Skin epidermis (tissue), 12 donors: ENCODE results near the gene FLRT3.
A peak's percentile ranks its signal among the peaks of the same experiment; 100 is the strongest.

ENCODE experiments used
- H3K27ac ChIP-seq, 21 experiments: fragments of 200-600 bp; sonication (generic) in 11 of 21; one replicate each; pipeline ENCODE4 v1.5.0; 2020; ENCODE audit warnings: mild to moderate bottlenecking in 3 of 21, inconsistent platforms in 2 of 21, moderate library complexity in 2 of 21
- H3K4me3 ChIP-seq, 7 experiments: fragments of 200-600 bp; sonication (generic) in 2 of 7; one replicate each; pipeline ENCODE4 v1.5.0; 2020; ENCODE audit warnings: inconsistent platforms in 2 of 7, mild to moderate bottlenecking in 2 of 7, moderate library complexity in 1 of 7

The FLRT3 gene

GRCh38 chr20:14337400-14338171 lies at the start of gene FLRT3:
FLRT3 (minus strand) TSS chr20:14337612; CDS start chr20:14327506, 10,106 bp downstream.
- H3K27ac ChIP-seq: peak within 1 kb of the TSS in 20 of 21 experiments; percentile 4 to 74 (median 52)
- H3K4me3 ChIP-seq: peak within 1 kb of the TSS; percentile 7 to 47 (median 28)

DNA sequence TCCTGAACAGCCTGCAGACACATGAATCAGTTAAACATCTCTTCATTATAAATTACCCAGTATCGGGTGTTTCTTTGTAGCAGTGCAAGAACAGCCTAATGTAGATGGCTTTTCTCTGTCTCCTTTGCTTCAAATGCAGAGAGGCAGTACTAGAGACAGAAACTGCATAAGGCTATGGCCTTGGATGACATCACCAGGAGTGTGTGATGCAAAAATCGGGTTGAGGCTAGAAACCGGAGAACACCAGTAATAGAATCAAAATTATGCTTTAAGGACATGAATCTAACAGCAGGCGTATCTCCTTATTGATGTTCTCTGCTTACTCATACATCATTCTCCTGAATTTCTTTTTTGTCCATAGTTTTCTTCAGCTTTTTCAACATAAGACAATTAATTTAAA lies 49.3 kb upstream of the FLRT3 start:
- Histone ChIP-seq H3K27ac (no peak overlapping the region), H3K4me3 (no peak overlapping the region)

GRCh38 chr20:14385176-14385740 lies 47.8 kb upstream of the FLRT3 start:
- H3K4me3 ChIP-seq: no peak overlapping the region
- H3K27ac ChIP-seq: no peak overlapping the region

GRCh38 chr20:14384416-14385175 lies 47.2 kb upstream of the FLRT3 start:
- no peak overlapping the region for H3K27ac ChIP-seq
- H3K4me3 ChIP-seq: no peak overlapping the region

DNA sequence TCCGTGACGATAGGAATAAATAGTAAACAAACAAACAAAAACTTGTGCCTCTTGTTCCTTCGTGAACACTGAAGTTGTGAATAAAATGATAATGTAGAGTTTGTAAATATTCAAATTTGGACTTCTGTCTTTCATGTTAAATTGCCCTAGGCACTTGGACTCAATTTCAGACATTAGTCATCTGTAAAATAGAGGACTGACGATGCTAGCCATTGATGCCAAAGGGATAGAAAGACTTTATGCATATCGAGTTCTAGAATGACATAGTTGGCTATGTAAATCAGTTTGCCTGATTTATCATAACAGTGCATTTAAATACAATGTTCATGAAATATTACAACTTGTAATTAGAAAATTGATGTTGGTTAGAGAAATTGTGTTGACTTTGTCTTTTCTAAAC lies 45.9 kb upstream of the FLRT3 start:
- Histone ChIP-seq H3K4me3 (no peak overlapping the region), H3K27ac (no peak overlapping the region)

DNA sequence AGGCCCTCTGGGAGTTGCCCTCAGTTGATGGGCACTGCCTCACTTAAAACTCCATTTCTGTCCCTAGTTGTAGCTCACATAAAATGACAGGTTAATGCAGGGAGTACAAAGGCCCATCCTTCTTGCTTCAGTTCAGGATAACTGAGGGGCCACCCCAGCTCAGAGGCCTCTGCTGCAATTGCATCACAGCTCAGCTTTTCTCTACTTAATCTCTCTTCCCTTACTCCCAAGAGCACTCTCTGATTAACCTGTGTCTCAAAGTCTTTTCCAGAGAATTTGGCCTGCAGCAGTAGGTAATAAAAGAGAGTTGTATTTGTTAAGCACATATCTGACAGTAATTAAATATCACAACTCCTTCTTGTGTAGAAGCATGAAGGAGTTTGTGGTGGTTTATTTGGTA lies 40.9 kb upstream of the FLRT3 start:
- Histone ChIP-seq H3K4me3 (no peak overlapping the region), H3K27ac (no peak overlapping the region)

DNA sequence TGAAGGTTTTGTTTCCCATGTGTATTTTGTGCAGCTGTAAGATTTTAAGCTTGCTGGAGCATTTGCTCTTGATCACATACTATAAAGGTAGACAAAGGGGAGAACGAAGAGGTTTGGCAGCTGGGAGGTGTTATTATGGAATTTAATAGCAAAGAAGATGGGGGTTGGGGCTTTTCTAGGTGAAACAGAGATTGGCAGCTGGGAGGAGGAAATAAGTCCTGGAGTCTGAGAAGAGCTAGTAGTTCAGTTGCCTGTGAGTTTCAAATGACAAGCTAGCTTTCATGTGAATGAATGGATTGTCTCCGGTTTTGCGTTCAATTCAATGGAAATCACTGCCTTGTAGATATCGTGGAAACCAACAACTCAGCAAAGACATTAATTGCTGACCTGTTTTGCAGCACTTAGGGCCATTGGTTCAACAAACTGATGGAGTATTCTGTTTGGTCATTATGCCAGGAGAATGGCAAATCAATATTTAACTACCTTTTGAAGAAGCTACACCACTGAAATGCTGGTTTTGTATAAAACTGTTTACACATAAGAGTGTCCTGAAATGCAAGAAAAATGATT lies 38.1 kb upstream of the FLRT3 start:
- Histone ChIP-seq H3K4me3 (no peak overlapping the region), H3K27ac (no peak overlapping the region)

DNA sequence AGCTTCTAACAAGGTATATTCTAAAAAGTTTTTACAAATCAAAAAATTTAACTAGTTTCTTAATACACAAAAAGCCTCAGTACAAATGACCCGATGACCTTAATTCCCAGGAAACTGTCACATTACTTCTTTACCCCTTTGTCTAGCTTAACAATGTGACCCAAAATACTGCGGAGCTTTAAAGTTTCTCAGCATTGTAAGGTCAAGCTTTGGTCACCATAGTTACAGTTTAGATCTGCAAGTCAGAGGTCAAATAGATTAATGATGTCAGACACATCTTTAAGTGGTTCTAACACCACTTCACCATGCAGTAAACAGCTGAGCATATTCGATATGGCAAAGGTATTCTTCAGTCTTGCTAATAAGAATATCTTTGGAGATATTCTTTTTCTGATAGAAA lies 36.8 kb upstream of the FLRT3 start:
- Histone ChIP-seq H3K27ac (no peak overlapping the region), H3K4me3 (no peak overlapping the region)

DNA sequence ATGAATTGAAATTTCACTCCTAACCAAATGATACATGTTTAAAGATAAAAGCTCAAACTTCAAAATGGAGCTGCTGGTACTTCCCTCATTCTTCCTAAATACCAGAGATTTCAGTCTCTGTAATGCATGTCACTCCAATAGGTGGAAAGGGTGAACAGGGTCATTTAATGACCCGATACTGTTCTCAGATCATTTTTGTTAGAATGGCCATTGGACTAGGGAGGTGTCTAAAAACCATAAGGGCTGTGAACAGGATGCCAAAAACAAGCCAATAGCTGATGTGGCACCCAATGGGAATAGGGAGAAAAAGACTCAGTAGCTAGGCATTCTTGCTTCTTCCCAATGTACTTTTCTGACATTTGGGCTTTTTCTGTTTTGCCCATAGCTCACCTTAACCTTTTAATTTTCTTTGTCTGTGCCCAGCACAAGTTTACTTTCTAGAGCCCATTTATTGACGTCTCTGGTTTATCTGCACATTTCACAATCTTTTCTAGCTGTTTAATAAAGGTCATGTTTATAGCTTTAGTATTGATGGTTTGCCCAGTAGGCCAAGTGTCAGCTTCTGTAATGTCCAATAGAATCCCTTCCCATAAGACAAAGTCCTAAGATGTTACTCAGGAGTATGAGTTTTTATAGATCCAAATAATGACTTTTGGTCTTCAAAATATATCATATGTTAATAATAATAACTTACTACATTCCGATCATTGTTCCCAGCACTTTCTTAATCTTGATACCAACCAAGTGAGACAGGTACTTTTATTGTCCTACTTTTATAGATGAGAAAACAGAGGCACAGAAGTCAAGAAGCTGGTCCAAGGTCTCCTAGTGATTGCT lies 24.3 kb upstream of the FLRT3 start:
- H3K27ac ChIP-seq: no peak overlapping the region

GRCh38 chr20:14360416-14360815 lies 23.0 kb upstream of the FLRT3 start:
- Histone ChIP-seq H3K27ac (no peak overlapping the region), H3K4me3 (no peak overlapping the region)

More for the DNA sequence above, 24.3 kb upstream of the FLRT3 start:
- H3K4me3 ChIP-seq: no peak overlapping the region

DNA sequence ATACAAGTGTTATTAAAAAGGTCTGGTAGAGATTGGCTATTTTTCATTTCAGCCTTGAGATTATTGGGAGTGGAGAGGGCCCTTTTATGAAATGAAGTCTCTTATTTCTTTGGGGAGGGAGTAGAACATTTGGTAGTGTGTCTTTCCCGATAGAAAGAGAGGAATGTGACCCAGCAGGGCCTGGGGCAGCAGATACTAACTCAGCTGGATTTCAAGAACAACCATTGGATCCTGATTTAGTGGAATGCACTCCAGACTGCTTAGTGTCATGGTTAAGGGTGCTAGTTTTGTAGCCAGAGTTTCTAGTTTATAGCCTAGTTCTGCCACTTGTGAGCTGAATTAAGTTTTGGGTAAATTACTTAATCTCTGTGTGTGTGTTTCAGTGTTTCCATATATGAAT lies 18.4 kb upstream of the FLRT3 start:
- no peak overlapping the region for H3K27ac ChIP-seq
- H3K4me3 ChIP-seq: no peak overlapping the region

DNA sequence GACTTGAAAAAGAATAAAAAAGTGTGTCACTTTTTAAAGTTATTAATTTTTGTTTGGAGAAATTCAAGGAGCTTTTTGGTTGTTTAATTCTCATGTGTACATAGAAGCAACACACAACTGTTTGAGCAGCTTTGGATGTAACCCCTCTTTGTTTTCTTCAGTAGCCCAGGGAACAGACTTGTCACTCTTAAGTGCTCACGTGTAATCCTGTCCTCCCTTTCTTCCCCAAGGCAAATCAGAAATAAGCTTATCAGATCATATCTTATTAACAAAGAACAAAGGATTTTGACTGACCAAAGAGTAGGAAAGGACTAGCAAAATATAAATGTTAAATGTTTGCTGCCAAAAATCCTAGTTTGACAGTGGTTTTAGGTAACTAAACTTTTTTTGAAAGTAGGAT lies 7.3 kb upstream of the FLRT3 start:
- H3K27ac ChIP-seq: no peak overlapping the region
- no peak overlapping the region for H3K4me3 ChIP-seq

DNA sequence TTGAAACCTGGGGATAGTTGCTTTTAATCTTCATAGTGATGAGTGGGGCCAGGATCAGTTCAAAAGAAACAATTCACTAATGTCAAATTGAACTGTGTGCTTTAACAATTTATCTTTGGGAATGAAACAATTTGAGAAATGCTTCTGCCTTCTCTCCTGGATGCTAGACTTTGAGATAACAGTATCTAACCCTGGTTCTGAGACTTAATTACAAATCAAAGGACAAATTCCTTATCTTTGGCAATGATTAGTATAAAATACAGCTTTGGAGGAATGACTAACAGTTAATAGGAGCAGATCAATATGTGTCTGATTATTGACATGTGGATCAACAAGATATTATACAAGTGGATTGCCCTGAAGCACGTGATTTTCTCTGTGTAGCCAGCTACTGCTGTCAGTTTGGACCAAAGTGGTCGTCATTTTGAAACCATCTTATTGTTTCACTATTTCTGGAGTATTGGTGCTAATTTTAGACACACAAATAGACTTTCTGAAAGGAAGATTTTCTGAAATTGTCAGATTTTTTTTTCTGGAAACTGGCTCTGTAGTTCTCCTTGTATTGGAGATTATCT lies 6.2 kb upstream of the FLRT3 start:
- Histone ChIP-seq H3K4me3 (no peak overlapping the region), H3K27ac (no peak overlapping the region)

DNA sequence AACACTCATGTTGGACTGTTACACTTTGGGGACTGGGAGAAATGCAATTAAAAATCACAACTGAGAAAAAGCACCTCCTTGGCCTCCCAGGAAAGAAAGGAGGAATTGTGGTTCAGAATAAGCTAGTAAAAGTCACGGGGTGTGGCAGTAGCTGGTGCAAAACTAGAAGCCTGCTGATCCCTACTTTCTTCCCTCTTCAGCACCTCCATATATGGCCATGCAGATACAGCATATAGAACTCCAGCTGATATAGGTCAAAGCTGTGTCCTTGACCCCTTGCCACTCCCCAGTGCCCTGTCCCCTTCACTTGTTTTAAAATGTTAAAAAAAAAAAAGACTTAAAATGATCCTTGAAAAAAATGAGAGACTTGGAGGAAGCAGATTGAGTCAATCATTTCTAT lies 5.5 kb upstream of the FLRT3 start:
- Histone ChIP-seq H3K27ac (no peak overlapping the region), H3K4me3 (no peak overlapping the region)

GRCh38 chr20:14341801-14342200 lies 4.4 kb upstream of the FLRT3 start:
- H3K27ac ChIP-seq: no peak overlapping the region

DNA sequence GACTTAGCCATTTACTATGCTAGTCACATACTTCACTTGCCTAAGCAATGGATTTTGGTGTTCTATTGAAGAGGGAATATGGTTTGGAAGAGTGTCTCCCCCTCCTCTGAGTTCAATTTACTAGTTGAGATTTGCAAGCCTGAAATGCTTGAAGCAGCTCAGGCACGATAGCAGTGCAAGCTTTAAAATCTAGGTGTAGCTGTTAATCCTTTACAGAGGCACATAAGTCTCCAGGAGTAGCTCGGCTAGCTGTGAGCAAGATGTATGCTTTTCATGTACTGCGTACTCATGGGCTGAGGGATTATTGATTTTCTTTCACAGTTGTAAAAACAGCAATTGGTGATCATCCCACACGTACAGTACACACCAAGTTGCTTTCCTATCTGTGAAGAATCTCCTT lies 726 bp downstream of the FLRT3 start:
- peak overlapping the region in 18 of 21 experiments; percentile 4 to 74 (median 56) for H3K27ac ChIP-seq
- peak overlapping the region; percentile 7 to 47 (median 28) for H3K4me3 ChIP-seq

More at GRCh38 chr20:14341801-14342200, 4.4 kb upstream of the FLRT3 start:
- H3K4me3 ChIP-seq: no peak overlapping the region

DNA sequence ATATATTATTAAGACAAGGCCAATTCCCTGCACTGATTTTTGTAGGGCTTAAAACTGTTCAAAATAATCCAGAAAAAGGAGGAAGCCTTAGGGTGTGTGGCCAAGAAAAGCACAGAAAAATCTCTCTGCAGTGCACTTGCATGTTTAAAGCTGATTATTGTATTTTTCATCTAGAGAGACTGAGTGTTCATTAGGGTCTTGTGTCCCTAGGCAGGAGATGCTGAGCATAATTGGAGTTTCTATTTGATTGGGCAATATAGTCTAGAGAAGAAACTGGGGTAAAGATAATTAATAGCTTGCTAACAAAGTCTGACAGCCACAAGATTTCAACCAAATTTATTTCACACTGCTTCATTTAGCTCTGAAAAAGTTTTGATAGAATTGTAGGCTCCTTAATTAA lies 2.4 kb downstream of the FLRT3 start:
- Histone ChIP-seq H3K4me3 (peak overlapping the region in 4 of 7 experiments; percentile 18 to 47 (median 26)), H3K27ac (peak overlapping the region in 6 of 21 experiments; percentile 15 to 29 (median 22))

DNA sequence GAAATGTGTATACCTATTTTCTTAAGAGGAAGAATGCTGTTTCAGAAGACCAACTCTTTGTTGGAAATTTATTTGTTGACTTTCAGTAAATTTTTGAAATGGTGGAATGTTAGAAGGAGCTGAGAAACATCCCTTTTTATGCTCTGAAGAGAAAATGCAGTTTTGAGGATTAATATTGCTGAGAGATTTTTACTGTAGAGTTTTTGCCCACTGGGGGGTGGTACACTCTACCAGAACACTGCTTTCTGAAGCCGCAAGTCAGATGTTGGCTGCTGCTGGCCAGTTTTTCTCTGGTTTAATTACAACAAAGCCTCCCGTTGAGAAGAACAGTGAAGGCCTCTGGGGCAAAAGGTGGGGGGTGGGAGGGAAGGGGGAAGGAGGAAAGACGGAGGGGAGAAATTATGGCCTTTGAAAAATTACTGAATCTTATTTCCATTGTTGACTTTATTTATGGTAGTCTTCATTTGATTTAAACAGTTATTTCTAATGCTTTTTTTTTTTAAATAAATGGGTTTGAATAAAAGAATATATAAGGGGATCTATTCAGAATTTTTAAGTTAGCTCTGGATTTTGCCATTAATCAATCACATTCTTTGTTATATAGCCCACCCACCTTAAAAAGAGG lies 3.0 kb downstream of the FLRT3 start:
- H3K4me3 ChIP-seq: peak overlapping the region in 2 of 7 experiments; percentile 30 to 47
- H3K27ac ChIP-seq: peak overlapping the region in 2 of 21 experiments; percentile 19 to 24

GRCh38 chr20:14333721-14334120 lies 3.7 kb downstream of the FLRT3 start:
- Histone ChIP-seq H3K4me3 (peak overlapping the region in 1 of 7 experiments; percentile 30), H3K27ac (no peak overlapping the region)
